NCI-H2029 treated with DMSO at 0.1 percent for 48 hours (cell line): ENCODE data around the gene PEF1.
A peak's percentile ranks its signal among the peaks of the same experiment; 100 is the strongest.

Source experiments
- DNase-seq: peaks from one replicate; lab custom pipeline; 2025; lab: John Stamatoyannopoulos, UW

PEF1 gene

GRCh38 chr1:31627930-31628559, 16.6 kb downstream of the PEF1 start:
- DNase-seq = peak; percentile 29

- no peak for DNase-seq
These were observed 17.3 kb downstream of the PEF1 start for GRCh38 chr1:31627301-31627929.

GRCh38 chr1:31626223-31627207, 18.2 kb downstream of the PEF1 start:
- DNase-seq = no peak

DNA sequence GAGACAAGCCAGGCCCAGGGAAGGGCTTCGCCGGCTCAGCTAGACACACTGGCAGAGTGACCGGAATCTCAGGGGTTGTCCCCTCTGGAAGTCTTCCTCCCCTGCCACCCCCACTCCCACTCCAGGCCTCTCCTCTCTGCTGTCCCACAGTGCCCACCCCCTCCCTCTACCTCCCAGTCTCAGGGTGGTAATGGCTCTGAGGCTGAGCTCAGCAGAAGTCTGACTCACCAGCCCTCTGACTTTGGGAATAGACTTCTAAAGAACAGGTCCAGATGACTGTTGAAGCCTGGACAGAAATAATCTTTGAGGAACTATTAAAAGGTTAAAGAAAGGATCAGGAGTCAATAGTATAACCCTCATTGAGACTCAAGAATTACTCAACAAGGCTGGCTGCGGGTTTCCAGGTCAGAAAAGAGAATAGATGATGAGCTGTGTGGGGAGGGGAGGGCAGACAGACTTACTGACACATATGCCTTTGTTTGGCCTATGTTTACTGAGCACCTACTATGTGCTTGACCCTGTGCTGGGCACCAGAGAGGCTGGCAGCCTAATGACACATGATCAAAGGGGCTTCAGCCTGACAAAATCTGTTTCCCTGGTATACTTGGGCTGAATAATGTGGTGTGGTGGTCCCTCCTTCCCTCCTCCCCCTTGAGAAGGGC, 19.0 kb downstream of the PEF1 start:
- no peak for DNase-seq

DNA sequence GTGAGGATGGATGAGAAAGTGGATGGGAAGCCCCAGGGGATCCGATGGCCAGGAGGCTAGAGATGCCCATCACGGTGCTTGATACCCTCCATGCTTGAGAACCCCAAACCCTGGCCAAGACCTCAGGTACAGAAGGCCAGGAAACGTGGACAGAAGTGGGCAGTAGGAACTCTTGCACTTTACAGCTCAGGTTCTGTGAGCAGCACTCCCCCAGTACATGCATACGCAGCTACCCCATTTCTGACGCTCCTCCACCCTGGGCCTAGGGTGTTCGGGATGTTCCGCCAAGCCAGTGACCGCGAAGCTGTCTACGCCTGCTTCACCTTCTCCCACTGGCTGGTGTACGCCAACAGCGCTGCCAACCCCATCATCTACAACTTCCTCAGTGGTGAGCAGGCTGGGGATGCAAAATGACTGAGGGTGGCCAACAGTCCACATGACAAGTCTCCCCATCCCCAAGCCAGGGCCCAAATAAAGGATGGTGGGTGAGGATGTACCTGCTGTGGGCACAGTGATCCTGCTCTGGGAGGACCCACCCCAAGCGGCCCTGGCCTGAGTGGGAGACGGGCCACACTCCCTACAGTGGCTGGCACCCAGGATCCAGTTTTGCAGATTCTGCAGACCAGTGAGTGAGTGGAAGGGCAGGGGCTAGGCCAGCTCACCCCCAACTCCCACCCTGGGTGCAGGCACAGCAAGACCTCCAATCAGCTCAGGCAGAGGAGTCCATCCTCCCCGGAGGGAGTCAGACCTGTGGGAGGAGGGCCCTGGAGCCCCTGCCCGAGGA, 19.8 kb downstream of the PEF1 start:
- no peak for DNase-seq

DNA sequence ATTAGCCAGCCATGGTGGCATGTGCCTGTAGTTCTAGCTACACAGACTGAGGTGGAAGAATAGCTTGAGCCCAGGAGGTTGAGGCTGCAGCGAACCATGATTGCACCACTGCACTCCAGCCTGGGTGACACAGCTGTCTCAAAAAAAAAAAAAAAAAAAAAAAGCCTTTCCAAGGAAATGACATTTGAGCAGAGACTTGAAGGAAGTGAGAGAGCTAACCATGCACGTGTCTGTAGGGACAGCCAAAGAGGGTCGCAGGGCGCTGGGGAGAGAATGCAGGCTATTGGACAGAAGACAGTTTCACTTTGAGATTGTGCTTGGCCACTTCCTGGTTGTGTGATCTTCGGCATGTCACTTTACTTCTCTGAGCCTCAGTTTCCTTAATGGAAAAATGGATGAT, 20.4 kb downstream of the PEF1 start:
- DNase-seq = no peak

DNA sequence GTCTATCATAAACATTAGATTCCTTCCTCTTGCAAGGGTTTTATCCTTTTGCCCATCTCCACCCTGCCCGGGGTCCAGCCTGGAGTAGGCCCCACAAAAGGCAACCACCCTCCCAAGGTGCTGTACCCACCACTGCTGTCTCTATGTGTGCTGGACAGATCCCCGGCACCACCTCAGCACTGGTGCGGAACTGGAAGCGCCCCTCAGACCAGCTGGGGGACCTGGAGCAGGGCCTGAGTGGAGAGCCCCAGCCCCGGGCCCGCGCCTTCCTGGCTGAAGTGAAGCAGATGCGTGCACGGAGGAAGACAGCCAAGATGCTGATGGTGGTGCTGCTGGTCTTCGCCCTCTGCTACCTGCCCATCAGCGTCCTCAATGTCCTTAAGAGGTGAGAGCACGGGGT, 21.3 kb downstream of the PEF1 start:
- DNase-seq = no peak

GRCh38 chr1:31621847-31622730, 22.6 kb downstream of the PEF1 start:
- no peak for DNase-seq

GRCh38 chr1:31621498-31621820, 23.2 kb downstream of the PEF1 start:
- no peak for DNase-seq

GRCh38 chr1:31620631-31621497, 23.8 kb downstream of the PEF1 start:
- DNase-seq = no peak

DNA sequence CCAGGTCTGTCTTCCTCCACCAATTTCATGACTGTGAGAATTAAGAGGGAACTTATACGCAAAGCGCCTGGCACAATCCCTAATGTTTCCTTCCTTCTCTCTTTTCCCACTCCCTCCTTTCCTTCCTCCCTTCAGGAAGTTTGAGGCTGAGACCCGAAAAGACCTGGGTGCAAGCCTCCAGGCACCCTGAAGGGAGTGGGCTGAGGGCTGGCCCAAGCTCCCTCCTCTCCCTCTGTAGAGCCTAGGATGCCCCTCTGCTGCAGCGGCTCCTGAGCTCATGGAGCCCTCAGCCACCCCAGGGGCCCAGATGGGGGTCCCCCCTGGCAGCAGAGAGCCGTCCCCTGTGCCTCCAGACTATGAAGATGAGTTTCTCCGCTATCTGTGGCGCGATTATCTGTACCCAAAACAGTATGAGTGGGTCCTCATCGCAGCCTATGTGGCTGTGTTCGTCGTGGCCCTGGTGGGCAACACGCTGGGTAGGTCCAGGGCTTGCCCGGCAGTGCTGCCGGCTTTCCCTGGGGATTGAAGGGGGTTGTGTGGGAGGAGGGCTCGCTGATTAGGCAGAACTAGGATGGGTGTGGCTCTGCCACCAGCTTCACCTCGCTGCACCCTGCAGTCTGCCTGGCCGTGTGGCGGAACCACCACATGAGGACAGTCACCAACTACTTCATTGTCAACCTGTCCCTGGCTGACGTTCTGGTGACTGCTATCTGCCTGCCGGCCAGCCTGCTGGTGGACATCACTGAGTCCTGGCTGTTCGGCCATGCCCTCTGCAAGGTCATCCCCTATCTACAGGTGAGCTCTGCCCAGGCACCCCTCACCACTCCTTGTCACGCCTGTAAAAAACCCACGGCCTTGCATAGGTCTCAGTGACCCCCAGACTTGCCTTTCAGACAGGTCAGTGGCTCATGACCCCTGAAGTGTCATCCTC, 25.5 kb downstream of the PEF1 start:
- no peak for DNase-seq

DNA sequence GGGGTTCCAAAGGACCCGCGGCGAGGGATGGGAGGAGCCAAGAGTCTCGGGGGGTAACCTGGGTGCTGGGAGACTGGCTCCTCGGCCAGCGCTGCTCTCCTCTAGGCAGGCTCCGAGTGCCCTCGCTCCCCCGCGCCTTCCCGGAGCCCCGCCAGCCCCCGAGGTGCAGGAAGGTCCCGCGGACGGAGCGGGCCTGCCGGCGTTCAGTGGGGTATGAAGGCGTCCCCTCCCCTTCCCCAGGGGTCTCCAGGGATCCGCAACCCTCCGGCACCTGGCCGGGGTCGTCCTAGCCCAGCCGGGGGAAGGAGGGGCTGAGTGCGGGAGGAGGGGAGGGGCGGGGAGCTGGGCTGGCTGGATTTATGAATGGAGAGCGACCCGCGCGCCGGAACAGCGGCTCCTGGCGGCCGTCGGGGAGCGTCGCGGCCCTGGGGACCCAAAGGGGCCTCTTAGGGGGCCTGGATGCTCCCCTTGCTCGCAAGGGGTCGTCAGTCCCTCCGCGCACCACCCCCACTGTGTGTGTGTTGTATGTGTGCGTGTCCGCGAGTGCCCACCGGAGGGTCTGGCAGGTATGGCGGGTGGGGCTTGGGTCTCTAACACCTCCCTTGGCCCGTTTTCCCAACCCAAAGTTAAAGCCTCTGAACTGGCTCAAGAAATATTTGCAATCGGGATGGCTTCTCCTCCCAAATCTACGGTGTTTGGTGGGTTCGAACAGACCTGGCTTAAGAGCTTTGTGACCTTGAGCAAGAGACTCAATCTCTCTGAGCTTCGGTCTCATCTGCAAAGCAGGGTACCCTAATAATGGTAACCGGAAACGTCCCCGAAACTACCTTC, 26.5 kb downstream of the PEF1 start:
- no peak for DNase-seq

DNA sequence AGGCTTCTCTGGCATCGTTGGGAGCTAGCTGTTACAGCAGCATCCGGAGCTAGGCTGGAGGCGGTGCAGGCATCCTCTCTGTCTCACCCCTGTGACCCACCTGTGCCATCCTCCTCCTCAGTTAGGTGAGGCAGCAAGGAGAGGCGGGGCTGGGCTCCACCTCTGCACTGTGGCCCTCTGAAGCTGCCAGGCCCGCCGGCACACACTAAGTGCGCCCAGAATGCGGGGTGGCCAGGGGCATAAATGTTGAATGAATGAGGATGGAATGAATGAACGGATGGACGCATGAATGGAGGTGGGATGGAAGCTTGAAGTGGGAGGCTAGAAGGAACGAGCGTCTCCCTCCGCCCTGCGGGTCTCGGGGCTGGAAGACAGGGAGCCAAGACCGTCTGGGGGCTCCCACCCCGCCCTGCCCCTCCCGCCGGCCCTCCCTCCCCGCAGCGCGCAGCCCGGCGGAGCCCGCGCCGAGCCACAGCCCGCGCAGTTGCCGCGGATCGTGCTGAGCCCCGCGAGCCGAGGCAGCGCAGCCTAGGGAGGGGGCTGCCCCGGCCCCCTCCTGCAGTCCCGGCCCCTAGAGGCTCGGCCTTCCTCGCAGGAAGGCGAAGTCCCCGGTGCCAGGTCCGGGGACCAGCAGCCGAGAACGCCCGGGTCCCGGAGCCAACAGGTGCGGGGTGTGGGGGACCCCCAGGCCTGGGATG, 27.3 kb downstream of the PEF1 start, which contains the start of gene HCRTR1:
HCRTR1 (plus strand) TSS at position 472 of the 698 bp plus-strand sequence. CDS start 1,504 bp downstream, outside the sequence.
- DNase-seq = no peak

DNA sequence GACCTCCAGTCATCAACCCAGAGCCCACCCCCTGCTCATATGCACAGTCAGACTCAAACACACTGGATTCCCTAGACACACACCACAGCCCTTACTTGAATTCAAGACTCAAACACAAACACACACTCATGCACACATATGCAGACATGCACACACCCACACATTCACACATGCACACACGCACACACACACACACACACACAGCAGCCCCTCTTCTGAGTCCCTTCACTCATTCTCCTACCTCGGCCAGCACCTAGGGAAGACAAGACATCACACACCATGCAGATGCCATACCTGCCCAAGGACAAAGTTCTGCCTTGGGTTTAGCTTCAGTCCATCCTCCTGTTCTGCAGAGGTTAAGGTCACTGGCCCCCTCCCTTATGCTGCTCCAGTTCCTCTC, 28.7 kb downstream of the PEF1 start:
- DNase-seq = no peak

- no peak for DNase-seq
These were observed 29.3 kb downstream of the PEF1 start for GRCh38 chr1:31615414-31615813.

- no peak for DNase-seq
These were observed 30.2 kb downstream of the PEF1 start for GRCh38 chr1:31614414-31615005.
